ENCODE measurements around the gene SYT17.

SYT17 gene

DNA sequence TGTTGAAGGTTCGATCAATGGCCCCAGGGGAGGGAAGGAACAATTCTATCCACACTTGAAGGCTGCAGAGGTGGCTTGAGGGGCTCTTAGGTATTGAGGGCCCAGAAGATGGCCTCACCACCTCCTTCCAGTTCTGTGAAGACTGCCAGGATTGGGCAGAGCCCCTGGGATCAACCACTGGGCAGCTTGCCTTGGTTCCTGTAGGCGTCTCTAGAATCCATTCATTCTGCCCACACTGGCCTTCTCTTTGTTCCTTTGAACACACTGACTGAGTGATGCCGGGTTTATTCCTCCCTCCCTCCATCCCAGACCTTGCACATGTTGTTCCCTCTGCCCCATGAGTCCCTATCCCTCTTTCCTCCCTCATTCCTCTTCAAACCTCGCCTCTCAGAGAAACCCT is 50.5 kb downstream of the SYT17 start:
- DNase-seq (ENCODE audit: low spot score), result no peak

DNA sequence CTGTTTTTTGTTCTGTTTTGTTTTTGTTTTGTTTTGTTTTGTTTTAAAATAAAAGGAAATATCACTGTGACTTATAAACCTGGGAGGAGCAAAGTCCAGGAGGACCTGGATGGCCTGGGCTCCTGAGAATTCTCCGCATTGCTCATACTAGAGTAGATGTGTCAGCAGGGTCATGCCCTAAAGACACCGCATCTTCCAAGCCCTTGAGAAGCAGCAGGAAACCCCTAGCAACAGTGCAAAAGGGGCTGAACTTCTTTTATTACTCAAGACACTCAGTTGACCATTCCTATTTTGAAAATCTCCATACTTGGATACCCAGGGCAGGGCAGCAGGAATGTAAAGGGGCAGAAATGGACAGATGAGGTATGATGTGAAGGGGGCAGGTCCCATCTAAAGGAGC is 51.8 kb downstream of the SYT17 start:
- no peak for DNase-seq (ENCODE audit: low spot score)

DNA sequence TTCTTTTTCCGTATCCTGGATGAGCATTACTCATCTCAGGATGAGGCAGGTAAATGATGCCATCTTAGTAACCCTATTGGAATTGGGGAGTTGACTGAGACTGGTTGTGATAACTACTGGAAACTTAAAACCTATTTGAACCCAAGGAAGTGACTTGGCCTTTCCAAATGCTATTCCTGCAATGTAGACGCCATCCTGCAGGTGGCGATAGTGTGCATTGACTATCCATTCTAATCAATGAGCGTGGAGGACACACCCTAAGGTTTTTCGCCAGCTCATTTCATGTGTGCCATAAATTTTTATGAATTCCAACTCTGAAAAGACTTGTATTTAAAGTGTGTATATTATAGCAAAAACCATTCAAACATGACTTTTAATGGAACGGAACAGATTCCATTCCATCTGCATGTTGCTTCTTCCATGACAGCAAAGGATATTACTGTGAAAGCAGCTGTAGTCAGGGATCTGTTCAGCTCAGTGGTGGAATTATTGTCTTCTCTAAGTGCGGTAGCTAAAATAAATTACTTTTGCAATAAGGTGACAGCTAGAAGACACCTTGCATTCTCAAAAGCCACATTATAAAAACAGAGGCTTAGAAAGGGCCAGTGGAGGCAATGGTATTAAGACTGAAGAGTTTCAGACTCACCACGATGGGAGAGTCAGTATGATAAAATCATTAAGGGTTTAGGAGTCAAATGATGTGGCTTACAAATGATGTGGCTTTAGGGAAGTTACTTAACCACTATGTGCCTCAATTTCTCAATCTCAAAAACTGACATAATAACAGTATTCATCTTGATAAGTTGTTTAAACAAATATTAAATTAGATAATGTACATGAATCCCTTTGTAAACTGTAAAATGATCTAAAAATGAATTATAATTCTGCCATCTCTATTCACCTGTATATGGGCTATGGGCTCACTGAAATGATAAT is 55.5 kb downstream of the SYT17 start:
- peak; percentile 4 for DNase-seq (ENCODE audit: low spot score)

DNA sequence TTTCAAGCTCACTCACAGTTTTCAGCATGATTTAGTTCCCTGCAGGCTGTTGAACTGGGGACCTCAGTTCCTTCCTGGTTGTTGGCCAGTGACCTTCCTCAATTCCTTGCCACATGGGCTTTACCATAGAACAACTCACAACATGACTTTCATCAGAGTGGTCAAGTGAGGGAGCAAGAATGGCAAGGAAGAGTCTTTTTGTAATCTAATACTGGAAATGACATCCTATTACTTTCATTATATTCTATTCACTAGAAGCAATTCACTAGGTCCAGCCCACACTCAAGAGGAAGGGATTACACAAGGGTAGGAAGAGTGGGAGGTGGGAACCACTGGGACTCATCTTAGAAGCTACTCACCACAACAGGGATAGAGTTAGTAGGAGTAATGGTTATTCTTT is 57.6 kb downstream of the SYT17 start:
- DNase-seq (ENCODE audit: low spot score), result no peak

DNA sequence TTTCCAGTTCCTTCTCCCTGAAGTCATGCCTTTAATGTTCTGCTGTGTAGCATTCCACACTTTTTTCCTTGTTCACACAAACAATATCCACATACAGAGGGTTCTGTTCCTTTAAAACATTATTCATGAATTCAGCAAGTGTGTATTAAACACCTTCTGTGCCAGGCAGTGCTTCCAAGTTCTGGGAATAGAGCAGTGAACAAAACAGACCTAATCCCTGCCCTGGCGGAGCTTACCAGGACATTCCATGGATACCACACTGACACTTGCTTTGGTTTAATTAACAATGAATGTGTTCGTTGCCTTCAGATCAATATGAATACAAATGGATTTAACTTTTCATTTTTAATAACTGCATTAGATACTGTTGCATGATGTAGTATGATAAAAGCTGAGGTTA is 59.6 kb downstream of the SYT17 start:
- DNase-seq (ENCODE audit: low spot score), result no peak

DNA sequence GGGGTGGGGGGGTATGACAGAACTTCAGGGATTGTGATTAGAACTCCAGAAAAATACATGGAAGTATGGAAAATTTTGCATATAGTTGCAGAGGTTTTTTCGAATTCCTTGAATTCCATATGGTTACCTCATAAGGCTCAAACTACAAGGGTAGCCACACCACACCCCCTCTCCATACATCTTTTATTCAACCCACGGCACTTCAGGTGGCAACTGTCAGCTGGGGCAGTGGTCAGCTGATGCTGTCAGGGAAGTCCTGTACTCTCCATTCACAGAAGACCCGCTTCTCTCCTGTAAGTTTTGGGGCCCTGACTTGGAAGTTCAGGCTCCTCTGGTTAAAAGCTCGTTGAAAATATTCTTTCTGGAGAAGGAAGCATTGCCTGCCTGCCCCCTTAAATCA is 60.0 kb downstream of the SYT17 start:
- DNase-seq (ENCODE audit: low spot score), result no peak

DNA sequence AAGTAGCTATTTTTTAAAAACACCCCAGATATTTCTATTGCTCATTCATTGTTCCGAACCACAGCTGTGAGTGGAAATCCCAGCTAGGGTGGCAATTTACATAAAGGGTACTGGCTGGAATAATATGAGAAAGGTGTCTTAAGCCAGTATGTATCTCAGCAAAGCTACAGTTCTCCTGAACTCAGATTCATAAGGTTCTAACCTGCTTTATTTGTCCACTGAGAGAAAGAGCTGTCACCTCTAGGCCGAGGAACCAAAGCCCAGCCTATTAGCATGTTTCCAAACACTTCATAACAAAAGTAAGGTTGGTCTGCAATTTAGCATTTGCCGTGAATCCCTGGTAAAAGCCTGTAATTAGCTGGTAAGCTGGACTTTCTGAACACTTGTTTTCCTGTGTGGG is 60.5 kb downstream of the SYT17 start:
- no peak for DNase-seq (ENCODE audit: low spot score)

DNA sequence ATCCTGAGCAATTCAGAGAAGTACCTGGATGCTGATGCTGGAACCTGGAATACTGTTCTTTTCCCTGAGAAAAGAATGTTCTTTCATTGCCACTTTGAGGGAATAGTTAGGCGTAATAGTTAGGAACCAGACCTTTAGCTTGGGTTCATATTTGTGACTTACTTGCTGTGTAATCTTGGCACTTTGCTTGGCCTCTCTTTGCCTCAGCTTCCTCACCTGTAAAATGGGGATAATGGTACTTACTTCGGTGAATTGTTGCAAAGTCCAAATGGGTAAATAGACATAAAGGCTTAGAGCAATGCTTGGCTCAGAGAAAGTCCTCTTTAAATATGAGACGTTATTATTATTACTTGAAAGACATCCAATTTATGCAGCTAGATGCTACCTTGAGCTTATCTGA is 62.5 kb downstream of the SYT17 start:
- no peak for DNase-seq (ENCODE audit: low spot score)

DNA sequence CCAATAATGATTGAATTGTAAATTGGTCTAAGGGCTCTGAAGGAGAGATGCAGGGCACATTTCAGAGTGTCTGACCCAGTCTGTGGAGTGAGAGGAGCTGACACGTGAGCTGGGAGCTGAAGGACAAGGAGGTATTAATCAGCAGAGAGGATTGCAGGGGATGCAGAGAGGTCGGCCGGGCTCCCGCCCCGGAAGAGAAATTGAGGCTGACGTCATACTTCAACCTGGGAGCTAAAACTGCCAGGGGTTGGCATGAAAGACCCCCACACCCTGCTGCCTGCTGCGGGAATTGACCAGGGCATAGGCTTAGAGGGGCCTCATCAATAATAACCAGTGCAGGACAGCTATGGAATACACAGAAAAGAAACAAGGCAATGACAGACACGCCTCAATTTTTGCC is 63.8 kb downstream of the SYT17 start:
- DNase-seq (ENCODE audit: low spot score), result no peak

DNA sequence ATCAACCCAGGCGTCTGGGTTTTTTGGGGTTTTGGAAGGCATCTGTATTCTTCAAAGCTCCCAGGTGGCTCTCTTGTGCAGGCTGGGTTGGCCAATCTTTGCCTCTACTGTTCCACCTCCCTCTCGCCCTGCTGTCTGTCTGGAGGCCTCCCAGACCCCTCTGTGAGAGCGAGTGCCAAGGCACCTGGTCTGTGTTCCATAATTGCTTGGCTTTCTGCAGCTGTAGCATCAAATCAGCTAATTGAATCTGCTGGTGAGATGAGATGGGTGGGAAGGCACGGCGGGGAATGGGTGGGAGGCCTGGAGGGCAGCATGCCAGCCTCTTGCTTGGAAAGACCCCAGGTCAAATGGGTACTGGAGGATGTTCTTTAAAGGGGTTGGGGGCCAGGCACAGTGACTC is 64.9 kb downstream of the SYT17 start:
- DNase-seq (ENCODE audit: low spot score), result no peak

DNA sequence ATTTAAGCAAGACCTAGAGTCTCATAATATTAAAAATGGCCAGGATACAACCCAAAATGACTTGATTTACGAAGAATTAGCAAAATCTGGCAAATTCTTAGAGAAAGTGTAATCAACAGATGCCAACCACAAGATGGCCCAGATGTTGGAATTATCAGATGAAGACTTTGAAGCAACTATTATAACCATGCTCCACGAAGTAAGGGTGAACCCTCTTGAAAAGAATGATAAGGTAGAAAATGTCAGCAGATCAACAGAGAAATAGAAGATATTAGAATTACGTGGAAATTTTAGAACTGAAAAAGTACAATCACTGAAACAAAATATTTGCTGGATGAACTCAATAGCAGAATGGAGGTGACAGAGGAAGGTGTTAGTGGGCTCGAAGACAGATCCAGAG is 67.4 kb downstream of the SYT17 start:
- no peak for DNase-seq (ENCODE audit: low spot score)

DNA sequence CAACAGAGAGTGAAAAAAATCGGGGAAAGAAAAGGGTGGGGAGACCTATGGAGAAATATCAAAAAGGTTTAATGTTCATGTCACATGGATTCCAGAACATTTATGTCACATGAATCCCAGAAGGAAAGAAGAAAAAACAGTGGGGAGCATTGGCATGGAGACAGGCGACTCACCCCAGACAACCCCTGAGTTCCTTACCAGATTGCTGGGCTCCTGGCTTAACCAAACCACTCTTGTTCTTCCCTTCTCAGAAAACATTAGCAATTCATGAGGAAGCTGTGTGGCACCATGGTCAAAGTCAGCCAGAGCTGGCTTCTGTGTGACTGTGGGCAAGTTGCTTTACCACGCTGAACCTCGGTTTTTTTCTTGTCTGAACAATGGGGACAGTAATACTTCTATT is 67.8 kb downstream of the SYT17 start:
- no peak for DNase-seq (ENCODE audit: low spot score)

DNA sequence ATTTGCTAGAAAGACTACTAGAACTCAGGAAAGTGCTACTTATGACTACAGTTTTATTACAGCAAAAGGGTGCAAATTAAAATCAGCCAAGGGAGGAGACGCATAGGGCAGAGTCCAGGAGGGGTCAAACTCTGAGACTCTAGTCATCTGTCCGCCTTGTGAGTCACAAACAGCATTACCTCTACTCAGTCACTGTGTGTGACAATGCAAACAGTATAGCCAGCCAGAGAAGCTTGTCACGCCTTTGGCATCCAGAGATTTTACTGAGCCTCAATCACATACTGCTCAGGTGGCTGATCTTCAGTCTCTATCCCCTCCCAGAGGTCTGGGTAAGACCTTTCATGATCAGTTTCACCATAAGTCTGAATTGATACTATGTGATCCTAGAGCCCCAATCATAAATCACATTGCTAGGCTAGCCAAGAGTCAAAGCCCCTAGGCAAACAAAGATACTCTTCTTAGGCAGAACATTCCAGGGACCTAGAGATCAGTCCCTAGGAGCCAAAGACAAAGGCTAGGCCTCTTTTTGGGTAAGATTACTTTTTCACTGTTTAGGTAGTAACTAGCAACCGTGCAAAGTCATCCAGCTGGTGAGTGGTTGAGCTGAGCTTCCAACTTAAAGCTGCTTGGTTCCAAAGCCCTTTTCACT is 68.6 kb downstream of the SYT17 start:
- DNase-seq (ENCODE audit: low spot score), result no peak

DNA sequence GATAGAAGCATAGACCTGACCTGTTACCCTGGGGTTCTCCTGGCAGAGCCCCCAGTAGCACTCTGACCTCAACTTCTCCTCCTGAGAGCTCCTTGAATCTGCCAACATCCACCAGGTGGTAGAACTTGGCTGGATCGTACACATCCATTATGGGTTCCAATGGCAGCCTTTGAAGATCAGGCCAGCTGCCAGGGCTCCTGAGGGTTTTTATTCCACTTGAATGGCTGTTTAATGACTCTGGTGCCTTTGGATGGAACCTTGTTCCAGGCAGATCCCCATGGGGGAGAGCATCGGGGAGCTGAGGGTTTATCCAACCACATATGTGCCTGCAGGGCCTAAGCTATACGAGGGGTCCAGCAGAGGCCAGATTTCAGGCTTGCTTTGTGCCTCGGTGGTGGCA is 70.4 kb downstream of the SYT17 start:
- no peak for DNase-seq (ENCODE audit: low spot score)

DNA sequence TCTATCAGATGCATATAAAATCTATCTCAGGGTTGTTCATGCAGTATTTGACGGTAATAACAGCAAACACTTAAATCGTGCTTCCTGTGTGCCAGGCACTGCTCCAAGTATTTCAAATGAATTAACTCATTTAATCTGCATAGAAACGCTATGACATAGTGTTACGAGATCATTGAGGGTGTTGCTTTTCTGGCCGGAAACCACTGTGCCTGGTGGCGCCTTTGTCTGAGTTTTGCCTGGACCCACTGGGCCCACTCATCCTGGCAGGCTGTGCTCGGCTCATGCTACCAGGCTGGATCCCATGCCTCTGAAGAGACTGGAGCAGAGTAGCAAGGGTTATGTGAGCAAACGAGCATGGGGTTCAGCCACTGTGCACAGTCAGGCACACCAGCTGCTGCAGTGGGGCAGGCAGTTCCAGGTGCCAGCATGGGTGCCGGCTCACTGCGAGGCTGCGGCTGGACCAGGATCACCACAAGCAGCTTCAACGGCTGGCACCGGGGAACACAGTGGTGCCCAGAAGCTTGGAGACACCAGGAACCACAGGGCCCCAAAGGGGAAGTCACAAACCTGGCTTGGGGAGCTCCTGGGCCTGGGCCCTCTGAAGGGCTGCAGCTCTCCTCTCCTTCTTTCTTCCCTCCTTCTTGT is 71.6 kb downstream of the SYT17 start:
- DNase-seq (ENCODE audit: low spot score), result no peak

DNA sequence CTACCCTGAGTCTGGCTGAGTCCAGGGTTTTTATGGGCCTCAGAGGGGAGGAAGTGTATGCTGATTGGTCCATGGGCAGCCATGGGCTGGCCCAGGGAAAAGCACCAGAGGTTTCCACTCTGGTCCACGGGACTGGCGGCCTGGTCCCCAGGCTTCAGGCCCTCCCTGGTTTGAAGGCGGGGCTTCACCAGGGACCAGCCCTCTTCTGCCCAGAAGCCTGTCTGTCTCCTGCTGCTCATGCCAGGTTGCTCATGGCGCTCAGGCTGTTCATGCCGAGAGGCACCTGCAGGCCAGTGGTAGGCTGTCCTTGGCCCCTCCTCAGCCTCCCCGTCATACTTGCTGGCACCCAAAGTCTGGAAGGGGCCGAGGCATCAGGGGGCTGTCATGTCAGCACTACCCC is 72.5 kb downstream of the SYT17 start:
- DNase-seq (ENCODE audit: low spot score), result no peak

DNA sequence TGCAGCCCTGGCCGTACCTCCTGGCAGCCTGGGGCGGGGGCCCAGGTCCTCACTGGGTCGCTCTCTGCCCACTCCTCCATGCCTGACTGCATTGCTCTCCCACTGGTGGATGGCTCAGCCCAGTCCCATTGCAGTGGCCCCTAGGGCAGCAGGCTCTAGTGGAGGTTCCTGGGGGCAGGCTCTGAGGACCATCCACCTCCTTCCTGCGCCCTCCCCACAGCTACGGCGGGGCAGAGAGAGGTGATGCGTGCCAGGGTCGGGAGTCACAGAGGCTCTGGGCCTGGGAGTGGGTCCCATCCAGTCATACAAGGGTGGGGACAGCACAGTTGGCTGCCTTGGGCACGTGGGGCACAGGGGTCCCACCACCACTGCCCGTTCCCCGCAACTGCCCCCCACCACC is 73.5 kb downstream of the SYT17 start:
- no peak for DNase-seq (ENCODE audit: low spot score)

DNA sequence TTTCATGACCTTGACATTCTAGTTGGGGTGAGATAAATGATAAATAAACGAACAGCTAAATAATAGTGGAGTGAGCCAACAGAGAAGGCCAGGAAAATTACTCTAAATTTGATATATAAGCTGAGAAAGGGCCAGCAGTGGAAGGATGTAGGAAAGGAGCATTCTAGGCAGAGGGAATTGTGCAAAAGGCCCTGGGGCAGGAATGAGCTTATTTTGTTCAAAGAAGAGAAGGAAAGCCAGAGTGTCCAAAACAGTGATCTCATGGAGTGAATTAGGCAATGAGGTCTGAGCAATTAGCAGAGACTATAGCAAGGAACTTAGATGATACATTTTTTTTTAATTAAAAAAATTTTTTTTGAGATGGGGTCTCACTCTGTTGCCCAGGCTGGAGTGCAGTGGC is 74.1 kb downstream of the SYT17 start:
- no peak for DNase-seq (ENCODE audit: low spot score)

DNA sequence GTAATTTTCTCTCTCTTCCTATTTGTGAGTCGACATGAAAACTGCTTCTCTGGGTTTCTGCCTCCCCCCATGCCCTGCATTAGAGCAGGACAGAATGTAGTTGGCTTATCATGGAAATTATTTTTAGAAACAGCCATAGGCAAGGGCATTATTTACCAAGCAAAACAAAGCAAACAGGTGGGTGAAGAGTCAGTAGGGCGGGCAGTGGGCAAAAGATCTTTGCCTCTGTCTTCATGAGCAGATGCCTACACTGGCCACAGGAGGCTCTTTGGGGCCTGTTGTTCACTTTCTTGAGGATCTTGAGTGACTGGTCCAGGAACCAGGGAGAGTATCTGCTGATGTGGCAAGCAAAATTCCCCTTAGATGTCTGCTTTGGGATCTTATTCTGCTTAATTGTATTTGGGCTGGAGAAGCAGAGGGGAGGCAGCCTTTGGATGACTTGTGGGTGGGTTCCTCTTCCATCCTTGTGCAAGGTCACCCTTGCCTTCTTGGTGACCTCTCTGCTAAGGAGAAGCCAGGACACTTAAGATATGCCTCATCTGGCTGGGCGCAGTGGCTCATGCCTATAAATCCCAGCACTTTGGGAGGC is 75.0 kb downstream of the SYT17 start:
- DNase-seq (ENCODE audit: low spot score), result no peak

DNA sequence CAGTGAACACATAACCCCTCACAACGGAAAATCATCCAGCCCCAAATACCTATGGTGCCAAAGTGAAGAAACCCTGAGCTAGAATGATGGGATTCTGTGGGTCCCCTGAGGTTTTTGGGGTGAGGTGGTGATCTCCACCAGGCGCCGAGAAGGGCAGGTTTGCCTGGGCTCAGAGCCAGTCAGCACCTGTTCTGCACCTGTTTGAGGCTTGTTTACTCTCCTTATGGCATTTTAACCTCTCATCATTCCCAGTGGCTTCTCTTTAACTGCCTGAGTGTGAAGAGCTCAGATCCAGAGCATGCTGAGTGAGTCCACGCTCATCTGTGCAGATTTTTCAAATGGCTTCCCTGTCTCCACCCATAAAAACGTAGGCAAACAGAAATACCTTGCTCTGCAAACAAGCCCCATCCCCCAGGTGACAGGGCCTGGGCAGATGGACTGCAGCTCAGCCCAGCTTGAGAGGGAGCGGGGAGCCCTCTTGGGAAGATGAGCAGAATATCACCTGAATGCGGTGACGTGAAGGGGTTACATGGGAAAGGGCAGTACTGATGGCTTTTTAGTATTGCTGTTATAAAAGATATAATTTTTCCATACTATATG is 77.4 kb downstream of the SYT17 start:
- no peak for DNase-seq (ENCODE audit: low spot score)

DNA sequence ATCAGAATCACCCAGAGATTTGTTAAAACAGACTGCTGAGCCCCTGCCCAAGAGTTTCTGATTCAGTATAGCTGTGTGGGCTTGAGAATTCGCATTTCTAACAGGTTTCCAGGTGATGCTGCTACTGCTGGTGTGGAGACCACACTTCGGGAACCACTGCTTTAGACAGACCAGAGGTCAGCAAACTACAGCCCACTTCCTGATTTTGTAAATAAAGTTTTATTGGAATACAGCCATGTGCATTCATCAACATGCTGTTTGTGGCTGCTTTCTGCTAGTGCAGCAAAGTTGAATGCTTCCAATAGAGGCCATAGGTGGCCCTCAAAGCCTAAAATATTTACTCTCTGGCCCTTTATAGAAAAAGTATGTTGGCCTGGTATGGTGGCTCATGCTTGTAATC is 84.9 kb downstream of the SYT17 start:
- no peak for DNase-seq (ENCODE audit: low spot score)

DNA sequence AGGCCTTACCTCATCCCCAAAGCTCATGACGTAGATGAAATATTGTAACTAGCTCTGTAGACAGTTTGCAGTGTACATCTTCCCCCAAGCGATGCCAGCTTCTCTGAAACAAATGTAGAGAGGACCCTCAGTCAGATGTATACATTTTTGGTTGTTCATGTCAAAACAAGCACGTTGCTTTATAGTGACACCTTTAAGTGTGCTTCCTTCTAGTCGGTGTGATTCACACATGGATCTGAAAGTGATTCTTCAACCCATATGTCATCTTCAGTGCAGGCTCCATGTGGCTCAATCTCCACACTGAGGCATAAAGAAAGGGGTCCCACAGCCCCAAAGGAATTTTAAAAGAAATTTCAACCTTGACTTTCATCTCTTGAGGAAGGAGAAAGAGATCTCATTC is 86.6 kb downstream of the SYT17 start:
- DNase-seq (ENCODE audit: low spot score), result no peak
